Activated CD4-positive, alpha-beta T cell treated with anti-CD3 and anti-CD28 coated beads, Interleukin-2, amount 50 U/mL, for 4 hours (primary cell): ENCODE data around the gene ARID3C.
A peak's percentile ranks its signal among the peaks of the same experiment; 100 is the strongest.

Experiments
- DNase-seq, 2 experiments: peaks; one replicate each; pipeline ENCODE4 v3.0.0-alpha.2; 2020

Gene ARID3C, protein sequence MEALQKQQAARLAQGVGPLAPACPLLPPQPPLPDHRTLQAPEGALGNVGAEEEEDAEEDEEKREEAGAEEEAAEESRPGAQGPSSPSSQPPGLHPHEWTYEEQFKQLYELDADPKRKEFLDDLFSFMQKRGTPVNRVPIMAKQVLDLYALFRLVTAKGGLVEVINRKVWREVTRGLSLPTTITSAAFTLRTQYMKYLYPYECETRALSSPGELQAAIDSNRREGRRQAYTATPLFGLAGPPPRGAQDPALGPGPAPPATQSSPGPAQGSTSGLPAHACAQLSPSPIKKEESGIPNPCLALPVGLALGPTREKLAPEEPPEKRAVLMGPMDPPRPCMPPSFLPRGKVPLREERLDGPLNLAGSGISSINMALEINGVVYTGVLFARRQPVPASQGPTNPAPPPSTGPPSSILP

DNA sequence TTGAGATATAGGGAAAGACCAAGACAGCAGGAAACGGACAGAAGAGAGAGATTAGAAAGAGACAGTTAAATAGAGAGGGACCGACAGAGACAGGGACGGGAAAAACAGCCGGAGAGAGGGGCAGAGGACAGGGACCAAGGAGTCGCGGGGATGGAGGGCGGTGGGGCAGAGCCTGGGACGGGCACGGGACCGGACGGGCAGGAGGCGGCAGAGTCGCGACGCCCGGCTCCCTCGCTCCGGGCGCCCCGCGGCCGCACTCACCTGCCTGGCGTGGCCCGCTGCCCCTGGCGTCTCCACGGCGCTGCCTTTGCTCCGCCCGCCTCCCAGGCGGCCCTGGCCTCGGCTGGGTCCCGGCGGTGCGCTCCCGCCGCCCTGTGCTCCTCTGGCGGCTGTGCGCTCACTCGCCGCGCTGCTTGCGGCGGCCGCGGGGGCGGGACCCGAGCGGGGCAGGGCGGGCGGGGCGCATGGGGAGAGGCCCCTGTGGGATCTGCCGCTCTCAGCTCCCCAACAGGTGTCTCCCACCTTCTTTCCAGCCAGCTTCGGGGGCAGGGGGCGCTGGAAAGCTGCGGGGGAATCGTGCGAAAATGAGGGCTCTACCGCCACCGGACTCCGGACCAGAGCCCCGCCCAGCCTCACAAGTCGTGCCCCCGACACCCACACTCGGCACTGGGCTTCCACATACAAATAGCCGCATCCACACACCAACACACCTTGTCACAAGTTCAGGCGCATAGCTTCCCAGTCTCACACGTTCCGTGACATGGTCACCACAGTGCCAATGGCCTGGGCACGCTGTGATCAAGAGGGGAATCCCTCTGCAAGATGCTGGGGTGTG, at the start of gene ARID3C:
TSS of gene ARID3C (minus strand) at position 411 of the 835 bp plus-strand sequence. CDS start 1,052 bp downstream, outside the sequence.
- peak; percentile 41 to 42 for DNase-seq

DNA sequence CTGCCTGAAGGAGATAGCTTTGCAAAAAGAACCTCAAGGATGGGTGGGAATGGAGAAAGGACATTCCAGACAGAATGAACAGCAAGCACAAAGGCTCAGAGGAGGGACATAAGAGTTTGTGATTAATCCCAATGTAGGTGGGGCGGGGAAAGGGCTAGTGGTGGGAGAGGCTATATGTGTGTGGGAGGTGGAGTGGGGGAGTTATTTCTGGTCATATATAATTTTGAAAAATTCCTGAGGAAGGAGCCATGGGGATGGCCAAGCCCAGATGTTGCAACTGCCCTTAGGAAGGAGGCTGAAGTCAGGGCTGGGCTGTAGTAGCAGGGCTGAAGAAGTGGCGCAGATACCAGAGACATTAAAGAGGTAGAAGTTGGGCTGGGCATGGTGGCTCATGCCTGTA, 47.0 kb upstream of the ARID3C start:
- DNase-seq, result no peak

DNA sequence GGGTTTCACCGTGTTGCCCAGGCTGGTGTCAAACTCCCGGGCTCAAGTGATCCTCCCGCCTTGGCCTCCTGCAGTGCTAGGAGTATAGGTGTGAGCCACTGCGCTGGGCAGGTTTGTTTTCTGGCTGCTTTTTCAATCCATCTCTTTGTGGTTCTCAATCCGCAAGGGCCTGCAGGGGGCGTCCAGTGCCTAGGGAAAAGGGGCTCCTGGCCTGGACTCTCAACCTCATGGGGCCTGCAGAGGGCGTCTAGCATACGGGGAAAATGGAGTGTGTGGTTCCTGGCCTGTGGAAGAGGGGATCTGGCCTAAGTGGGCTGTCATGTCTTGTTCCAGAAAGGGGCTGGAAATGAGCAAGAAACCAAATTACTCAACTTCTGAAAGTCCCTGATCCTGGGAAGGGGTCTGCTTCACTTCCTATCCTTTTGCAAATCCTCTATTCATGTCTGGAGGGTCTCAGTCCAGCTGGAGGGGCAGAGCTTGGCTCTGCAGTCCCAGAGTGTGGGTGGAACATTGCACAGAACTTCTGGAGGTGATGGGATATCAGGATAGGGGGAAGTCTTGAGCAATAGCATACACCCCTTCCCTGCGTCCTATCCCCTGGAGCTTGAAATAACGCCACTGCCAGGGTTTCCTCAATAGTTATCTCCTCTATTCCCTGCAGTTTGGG, 46.3 kb upstream of the ARID3C start:
- peak; percentile 48 to 57 for DNase-seq

DNA sequence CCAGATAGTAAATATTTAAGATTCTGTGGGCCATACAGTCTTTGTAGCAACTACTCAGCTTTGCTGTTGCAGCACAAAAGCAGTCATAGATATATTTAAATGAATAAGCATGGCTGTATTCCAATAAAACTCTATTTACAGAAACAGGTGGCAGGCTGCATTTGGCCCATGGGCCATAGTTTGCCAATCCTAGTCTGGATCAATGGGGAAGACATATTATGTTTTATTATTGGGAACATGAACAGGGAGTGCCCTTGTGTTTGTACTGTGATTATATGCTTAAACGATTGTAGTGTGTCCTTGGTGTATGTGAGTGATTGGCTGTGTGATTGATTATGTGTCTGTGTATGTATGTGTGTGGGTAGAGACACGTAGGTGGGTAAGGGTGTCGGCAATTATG, 45.6 kb upstream of the ARID3C start:
- DNase-seq, result no peak

DNA sequence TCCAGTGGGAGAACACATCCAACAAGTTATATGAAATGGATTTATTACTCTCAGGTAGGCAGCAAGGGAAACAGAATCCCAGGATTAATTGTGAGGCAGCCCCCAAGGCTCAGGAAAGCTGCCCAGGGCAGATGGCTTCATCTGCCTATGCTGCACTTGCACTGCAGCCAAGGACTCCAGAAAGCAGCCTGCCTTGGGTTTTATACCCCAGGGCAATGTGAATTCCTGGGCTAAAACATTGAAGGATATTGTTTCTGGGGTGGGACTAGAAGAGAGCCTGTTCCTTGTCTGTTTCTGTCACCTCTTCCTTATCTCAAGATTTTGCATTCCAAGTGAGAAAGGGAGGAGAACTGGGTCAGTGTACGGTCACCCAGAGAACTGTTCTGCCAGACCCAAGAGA, 42.4 kb upstream of the ARID3C start:
- no peak for DNase-seq

DNA sequence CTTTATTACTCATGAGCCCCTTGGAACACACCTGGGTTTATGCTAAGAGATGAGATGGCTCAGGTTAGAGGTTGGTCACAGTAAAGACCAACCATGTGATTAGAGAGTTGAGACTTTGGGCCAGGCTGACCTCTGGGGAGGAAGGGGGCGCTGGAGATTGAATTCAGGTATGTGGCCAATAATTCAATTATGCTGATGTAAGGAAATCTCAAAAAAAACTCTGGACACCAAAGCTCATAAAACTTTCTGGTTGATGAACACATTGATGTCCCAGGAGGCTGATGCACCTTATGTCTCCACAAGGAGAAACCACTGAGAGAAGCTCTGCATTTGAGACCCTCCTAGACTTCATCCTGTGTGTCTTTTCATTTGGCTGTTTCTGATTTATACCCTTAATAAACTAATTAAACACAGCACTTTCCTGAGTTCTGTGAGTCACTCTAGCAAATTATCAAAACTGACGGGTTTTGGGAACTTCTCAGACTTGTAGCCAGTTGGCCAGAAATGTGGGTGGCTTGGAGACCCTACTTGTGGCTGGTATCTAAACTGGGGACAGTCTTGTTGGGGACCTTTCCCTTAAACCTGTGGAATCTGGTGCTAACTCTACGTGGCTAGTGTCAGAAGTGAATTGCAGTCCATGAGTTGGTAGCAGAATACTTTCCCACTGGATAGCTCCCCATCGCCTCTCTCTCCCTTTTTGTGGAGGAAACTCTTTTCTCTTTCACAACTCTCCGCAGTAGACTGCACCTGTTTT, 41.1 kb upstream of the ARID3C start:
- no peak for DNase-seq

DNA sequence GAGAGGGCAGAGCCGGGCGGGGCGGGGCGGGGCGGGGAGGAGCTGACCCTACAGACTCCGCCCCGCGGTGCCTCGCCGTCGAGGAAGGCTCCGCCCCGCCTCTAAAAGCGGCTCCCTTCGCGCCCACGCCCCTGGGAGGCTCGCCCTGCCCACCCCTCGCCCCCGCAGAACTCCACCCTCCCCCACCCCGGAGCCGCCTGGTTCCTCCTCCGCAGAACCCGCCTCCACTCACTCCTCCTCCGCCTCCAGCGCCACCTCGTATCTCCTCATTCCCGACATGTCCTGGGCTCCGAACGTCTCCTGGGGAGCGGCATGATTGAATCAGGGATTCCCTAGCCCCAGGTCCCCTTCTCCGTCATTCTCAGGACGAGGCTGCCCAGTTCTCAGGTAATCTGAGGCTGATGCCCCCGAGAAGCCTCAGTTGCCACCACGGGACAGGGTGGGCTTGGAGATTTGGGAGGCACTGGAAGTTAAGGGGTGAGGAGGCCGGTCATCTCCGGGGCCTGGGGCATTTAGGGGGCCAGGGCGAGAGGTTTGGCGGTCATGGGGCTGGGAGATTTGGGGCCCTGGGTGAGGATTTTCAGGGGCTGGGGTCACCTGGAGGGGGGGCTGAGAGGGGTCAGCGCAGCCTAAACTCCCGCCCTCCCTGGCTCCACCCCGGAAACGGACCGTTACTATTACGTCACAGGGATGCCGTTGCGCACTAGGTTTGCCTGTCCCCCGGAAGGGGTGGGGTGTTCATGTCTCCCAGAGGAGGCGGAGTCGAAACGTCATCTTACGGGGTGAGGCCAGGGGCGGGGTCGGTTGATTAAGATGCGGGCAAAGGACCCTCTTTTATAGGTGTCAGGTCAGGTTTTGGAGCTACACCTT, 36.8 kb upstream of the ARID3C start:
- peak; percentile 84 to 87 for DNase-seq

DNA sequence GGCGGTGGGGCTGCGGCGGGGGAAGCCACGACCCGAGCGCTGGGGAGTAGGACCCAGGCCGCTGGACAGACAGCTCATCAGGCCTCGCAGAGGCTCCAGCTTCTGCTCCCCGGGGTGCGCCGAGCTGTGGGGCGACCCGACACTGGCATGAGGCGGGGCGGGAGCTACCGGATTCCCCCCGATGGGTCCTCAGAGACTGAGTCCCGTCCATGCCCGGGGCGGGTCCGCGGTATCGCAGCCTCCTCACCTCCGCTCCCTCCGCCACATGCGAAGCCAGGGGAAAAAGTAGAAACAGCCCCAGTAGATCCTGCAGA, 36.2 kb upstream of the ARID3C start:
- DNase-seq, result no peak

DNA sequence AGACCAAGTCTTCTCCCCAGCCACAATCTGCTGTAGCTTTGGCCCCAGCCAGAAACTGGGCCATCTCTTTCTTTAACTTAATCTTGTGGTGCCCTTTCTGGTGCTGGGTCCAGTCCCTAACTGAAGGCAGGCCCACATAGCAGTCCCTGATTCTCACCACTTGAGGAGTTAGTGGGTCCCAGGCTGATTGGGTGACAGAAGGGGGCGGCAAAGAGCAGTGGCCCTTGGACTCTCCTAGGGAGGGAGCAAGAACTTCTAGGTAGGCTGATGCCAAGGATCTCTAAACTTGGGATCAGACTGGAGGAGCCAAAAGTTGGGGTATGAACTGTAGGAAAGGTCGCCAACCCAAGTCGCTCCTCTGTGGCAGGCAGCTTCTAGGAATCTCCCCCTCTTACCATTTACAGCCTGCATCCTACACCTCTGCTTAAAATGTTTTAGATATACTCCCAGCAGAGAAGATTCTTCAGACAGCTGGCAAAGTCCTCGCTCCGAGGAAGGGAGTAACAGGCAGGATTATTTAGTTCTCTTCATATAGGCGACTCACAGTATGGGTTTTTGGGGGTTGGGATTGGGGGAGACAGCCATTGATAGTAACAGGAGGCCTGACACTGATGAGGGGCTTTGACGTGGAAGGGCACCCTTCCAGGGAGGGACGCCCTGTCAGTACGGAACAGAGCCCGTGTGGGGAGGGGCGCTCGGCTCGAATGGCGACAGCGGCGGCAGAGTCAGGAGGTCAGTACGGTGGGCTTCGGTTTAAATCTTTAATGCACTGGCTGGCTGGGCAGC, 35.6 kb upstream of the ARID3C start:
- peak; percentile 56 to 61 for DNase-seq

DNA sequence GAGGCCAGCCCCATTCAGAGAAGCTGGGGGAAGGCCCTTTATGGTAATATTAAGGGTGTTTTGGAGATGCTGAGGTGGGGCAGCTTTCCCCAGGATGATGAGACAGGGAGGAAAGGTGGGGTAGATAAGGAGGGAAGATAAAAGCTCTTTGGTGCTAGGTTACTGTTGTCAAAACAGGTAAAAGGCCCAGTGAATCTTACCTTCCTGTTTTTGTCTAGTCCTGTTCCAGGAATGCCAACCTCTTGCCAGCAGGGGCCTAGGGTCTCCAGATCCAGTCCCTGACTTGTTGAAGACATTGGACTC, 34.4 kb upstream of the ARID3C start:
- DNase-seq, result no peak

DNA sequence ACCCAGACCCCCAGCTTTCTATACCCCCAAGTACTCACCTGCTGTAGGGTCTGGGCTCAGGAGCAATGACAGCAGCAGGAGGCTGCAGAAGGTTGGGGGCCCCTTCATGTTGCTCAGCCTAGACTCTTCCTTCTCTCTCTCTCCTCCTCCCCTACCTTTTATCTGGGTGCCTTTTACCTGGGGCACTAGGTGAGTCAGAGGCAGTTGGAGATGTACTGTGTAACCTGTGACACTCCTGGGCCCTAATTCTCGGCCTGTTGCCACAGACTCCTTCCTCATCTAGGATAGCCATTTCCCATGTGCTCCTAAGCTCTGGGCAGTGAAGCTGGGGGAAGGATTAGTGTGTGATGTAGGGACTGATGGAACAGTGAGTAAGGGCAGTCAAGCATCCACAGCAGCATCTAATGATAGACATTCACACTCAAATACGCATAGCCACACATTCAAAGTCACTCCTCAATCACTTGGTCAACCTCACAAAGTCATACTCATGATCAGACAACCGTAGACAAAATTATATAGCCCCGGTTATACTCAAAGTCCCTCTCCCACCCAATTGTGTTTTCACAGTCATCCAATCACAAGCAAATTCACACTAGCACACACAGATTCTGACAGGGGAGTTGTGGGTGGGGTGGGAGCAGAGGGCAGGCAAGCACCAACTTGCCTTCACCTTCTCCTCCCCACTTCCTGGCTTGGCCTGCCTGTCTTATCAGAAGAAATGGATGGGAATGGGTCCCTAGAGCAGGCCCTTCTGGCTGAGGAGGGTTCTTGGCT, 33.8 kb upstream of the ARID3C start, which contains the start of gene CCL27:
TSS of gene CCL27 (minus strand) at position 132 of the 777 bp plus-strand sequence. CDS start at position 108, 24 bp downstream.
- no peak for DNase-seq

DNA sequence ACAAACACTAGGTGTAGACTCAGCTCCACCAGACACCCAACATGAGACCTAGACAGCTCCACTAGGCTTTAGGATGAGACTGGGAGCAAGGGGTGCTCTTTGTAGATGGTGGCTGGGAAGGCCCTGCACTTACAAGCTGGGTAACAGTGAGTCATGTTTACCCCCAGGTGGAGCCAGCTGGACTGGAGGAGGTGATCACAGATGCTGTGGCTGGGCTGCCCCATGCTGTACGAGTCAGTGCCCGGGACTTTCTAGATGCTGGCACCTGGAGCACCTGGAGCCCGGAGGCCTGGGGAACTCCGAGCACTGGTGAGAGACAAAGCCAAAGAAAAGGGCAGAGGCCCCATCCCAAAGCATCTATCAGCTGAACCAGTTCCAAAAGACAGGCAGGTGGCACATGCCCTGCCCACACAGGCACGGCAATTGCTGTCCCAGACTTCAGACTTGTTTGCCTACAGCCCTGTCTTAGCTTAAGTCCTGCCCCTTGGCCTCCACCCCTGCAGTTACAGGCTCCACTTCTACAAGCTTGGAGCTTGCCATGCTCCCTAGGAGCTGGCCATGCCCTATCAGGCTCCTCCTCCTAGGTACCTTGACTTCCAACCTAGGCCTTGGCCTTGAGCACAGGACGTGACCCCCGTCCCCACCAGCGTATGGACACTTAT, 30.9 kb upstream of the ARID3C start:
- DNase-seq, result no peak

DNA sequence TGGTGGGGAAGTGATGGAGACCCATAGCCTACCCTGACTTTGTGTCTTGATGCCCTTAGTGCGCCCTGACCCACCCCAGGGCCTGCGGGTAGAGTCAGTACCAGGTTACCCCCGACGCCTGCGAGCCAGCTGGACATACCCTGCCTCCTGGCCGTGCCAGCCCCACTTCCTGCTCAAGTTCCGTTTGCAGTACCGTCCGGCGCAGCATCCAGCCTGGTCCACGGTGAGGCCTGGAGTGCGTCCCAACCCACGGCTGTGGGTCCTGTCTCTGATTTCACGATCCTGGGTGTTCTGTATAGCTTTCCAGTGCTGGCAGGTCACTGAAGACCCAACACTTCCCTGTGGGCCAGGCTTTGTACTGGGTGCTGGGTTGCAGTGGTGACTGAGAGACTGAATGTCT, 29.6 kb upstream of the ARID3C start:
- no peak for DNase-seq

DNA sequence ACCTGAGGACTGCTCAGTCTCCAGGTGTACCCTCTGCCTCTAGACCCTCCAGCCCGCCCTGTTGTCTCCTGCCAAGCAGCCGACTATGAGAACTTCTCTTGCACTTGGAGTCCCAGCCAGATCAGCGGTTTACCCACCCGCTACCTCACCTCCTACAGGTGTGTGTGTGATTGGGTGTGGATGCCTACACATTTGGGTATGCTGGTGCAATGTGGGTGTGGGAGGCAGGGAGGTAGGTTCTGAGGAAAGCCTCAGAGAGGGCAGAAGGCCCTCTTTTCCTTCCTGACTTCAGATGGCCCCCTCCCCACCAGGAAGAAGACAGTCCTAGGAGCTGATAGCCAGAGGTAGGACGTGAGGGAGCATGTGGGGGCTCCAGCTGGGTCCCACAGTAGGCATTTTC, 28.1 kb upstream of the ARID3C start:
- DNase-seq, result no peak

DNA sequence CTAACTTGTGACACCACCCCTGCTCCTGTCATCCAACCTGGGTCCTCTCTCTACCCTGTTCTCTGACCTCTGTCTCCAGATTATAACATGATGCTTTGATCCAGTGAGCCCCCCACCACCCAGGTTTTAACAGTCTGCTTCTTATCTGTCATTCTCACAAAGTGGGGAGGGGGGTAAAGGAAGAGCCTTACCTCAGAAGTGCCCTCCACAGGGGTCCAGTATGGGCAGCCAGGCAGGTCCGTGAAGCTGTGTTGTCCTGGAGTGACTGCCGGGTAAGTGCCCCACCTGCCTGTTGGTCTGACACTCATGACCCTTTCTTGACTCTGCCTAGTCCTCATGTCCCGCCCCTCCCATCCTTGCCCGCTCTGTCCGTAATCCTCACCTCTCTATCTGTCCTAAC, 26.5 kb upstream of the ARID3C start:
- DNase-seq, result no peak

DNA sequence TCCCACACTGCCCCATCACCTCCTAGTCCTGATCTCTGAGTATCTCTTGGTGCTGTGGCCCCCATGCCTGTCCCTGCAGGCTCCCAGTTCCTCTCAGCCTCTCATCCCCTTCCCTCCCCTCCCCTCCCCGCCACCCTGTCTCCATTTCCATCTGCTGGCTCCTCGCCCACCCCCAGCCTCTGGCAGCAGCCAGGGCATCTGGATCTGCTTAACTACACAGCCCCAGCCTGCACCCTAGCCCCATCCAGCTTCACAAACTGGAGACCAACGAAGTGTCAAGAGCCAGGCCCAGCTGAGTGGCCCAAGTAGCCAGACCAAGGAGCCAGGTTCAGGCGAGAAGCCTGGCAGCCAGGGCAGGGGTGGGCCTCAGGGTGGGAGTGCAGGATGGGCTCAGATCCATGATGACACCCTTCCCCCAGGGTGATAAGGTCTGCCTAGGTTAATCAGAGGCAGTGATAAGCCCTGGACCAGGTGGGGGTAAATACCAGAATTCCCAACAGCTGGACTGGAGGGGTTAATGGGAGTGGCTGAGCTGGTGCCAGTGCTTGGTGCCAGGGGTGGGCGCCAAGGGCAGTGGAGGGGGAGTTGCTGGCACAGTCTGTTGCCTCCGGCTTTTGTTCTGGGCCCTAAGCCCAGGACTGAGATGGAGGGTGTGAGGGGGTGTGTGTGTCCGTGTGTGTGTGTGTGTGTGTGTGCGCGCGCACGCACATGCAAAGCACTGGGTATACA, 25.6 kb upstream of the ARID3C start:
- DNase-seq, result no peak

DNA sequence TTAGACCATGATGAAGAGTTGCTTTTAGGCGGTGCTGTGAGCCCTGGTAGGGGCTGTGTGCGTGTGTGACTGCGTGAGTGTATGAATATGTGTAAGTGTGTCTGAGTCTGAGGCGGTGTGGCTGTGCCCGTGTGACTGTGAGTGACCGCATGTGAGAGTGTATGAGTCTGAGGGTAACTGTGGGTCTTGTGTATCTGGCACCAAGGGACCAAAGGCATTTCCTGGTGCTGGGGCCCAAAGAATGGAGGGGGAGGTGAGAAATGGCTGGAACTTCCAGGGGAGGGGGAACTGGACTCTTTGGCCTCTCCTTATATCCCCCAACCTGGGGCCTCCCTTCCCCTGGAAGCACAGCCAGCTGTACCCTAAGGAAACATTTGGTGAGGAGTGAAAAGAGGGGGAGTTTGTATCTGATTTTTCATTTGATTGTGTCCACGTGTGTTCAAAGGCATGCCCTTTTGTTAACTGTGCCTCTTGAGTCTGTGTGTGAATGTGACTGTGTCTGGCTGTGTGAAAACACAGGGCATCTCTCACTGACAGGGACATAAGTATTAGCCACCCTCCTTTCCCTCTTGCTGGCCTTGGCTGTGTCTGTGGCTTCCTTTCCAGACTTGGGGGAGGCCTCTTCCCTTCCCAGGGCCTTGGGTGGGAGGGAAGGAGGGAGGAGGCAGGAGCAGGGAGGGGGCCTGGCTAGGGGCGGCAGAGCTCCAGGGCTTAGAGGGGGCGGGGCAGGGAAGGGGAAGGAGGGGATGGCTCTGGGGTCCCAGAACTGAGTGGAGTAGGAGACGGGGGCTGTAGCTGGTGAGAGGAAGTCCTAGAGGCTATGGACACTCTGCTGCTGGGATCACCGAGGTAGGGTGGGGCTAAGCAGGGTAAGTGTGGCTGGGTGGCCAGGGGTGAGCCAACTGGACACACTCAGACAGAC, 24.5 kb upstream of the ARID3C start:
- DNase-seq, result no peak

DNA sequence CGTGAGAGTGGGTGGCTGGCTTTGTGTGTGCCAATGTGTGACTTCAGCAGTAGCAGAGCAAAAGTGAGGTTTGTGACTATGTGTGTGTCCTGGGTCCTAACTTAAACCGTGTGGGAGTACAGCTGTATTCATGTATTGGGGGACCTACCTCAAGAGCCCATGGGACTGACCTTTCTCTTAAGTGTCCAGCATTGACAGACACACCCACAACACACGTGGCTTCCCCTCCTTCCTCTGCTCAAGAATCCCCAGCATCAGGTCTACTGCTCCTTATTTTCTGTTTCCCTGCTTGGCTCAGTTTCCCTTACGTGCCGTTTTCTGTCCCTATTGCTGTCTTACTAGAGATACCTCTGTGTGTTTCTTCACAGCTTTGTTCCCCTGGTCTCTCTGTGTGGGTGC, 23.7 kb upstream of the ARID3C start:
- no peak for DNase-seq
